G401.6 (cell line): ENCODE results near the gene IL22RA1.

ENCODE experiments used
- FAIRE-seq: peaks from 2 replicates; lab custom pipeline; 2012; peaks lifted over from hg19 to GRCh38; lab: Jason Lieb, UNC

Gene IL22RA1

GRCh38 chr1:24097663-24098062 is 45.3 kb downstream of the IL22RA1 start:
- FAIRE-seq: no peak

- no peak for FAIRE-seq
Observed at GRCh38 chr1:24096739-24097103, 46.2 kb downstream of the IL22RA1 start.

- FAIRE-seq: no peak
Observed at GRCh38 chr1:24096009-24096738, 46.8 kb downstream of the IL22RA1 start.

- no peak for FAIRE-seq
Observed at GRCh38 chr1:24095140-24095859, 47.6 kb downstream of the IL22RA1 start.

GRCh38 chr1:24094554-24094953 is 48.4 kb downstream of the IL22RA1 start:
- FAIRE-seq: no peak

GRCh38 chr1:24093732-24094131 is 49.2 kb downstream of the IL22RA1 start:
- no peak for FAIRE-seq

GRCh38 chr1:24092979-24093378 is 50.0 kb downstream of the IL22RA1 start:
- FAIRE-seq: no peak

GRCh38 chr1:24091971-24092482 is 50.9 kb downstream of the IL22RA1 start:
- FAIRE-seq: no peak

GRCh38 chr1:24090736-24091135 is 52.2 kb downstream of the IL22RA1 start:
- FAIRE-seq: no peak

- no peak for FAIRE-seq
Observed at GRCh38 chr1:24089743-24090555, 53.0 kb downstream of the IL22RA1 start.

GRCh38 chr1:24089027-24089742 is 53.8 kb downstream of the IL22RA1 start:
- no peak for FAIRE-seq

GRCh38 chr1:24086466-24086865 is 56.5 kb downstream of the IL22RA1 start:
- FAIRE-seq: no peak

GRCh38 chr1:24085546-24085945 is 57.4 kb downstream of the IL22RA1 start:
- no peak for FAIRE-seq

GRCh38 chr1:24085007-24085406 is 57.9 kb downstream of the IL22RA1 start:
- FAIRE-seq: no peak

- FAIRE-seq: no peak
Observed at GRCh38 chr1:24084050-24084449, 58.9 kb downstream of the IL22RA1 start.

GRCh38 chr1:24082372-24082771 is 60.6 kb downstream of the IL22RA1 start:
- no peak for FAIRE-seq

GRCh38 chr1:24081190-24081589 is 61.8 kb downstream of the IL22RA1 start:
- FAIRE-seq: no peak

- FAIRE-seq: no peak
Observed at GRCh38 chr1:24080131-24080530, 62.8 kb downstream of the IL22RA1 start.

GRCh38 chr1:24077278-24077978 is 65.5 kb downstream of the IL22RA1 start:
- no peak for FAIRE-seq

- no peak for FAIRE-seq
Observed at GRCh38 chr1:24075946-24076345, 67.0 kb downstream of the IL22RA1 start.

- FAIRE-seq: no peak
Observed at GRCh38 chr1:24075590-24075854, 67.4 kb downstream of the IL22RA1 start.
